Endothelial cell of umbilical vein (primary cell): ENCODE measurements around the gene DTNA.

Source experiments
- CTCF ChIP-seq, 2 donors: IDR thresholded peaks; 1 replicate in 1 of 2; 2 replicates in 1 of 2; pipeline ENCODE4 v1.5.1; 2011; ENCODE audit warnings: low read length in 2 of 2, mild to moderate bottlenecking in 2 of 2, moderate library complexity in 2 of 2, control low read depth in 1 of 2, inconsistent platforms in 1 of 2, low read depth in 1 of 2; ENCODE audit not compliant: insufficient read depth in 1 of 2; ENCODE audit errors: extremely low read depth in 1 of 2
- EZH2 ChIP-seq: IDR thresholded peaks from 2 replicates; pipeline ENCODE4 v1.6.1; 2012; ENCODE audit warnings: borderline replicate concordance, low read depth, mild to moderate bottlenecking, moderate library complexity, low read length, inconsistent platforms; ENCODE audit not compliant: severe bottlenecking
- FOS ChIP-seq: IDR thresholded peaks from 2 replicates; pipeline ENCODE4 v1.6.1; 2011; ENCODE audit warnings: mild to moderate bottlenecking, low read length, moderate library complexity, borderline replicate concordance; ENCODE audit not compliant: insufficient read depth
- MAX ChIP-seq: IDR thresholded peaks from 2 replicates; pipeline ENCODE4 v1.6.1; 2011; ENCODE audit not compliant: insufficient read depth, insufficient read length
- MYC ChIP-seq: IDR thresholded peaks from one replicate; pipeline ENCODE4 v1.6.1; 2011; ENCODE audit warnings: mild to moderate bottlenecking, low read depth, low read length
- POLR2A ChIP-seq: IDR thresholded peaks from 2 replicates; pipeline ENCODE4 v1.6.1; 2012; ENCODE audit warnings: low read depth, mild to moderate bottlenecking, control low read depth, low read length
- POLR2AphosphoS5 ChIP-seq: IDR thresholded peaks from 2 replicates; pipeline ENCODE4 v1.6.1; 2012; ENCODE audit warnings: low read depth, mild to moderate bottlenecking, control low read depth, low read length, moderate library complexity; ENCODE audit not compliant: insufficient read depth

GRCh38 chr18:34730774-34731173 lies 20.7 kb downstream of the DTNA start:
- TF ChIP-seq POLR2A, result no peak
- TF ChIP-seq CTCF (IDR thresholded peaks at IDR 0.05; ENCODE audit: extremely low read depth in 1 of 2, insufficient read depth in 1 of 2, low read depth in 1 of 2, low read length in 2 of 2), result no peak
- no peak for TF ChIP-seq EZH2
- no peak for TF ChIP-seq MAX
- TF ChIP-seq POLR2AphosphoS5, result no peak
- TF ChIP-seq MYC, result no peak
- no peak for TF ChIP-seq FOS
